Loucy (cell line): ENCODE measurements around the gene TES.
A peak's percentile ranks its signal among the peaks of the same experiment; 100 is the strongest.

Source experiments
- H2AFZ ChIP-seq: fragments of 200-600 bp; sonication (generic); 2 replicates; pipeline ENCODE4 v1.6.0; 2016; ENCODE audit warnings: antibody characterized with exemption, mild to moderate bottlenecking, low read length, moderate library complexity
- H3F3A ChIP-seq: fragments of 200-600 bp; 2 replicates; pipeline ENCODE4 v1.6.0; 2016; ENCODE audit warnings: antibody characterized with exemption, low read depth, mild to moderate bottlenecking
- H3K27me3 ChIP-seq: fragments of 200-600 bp; sonication (generic); 2 replicates; pipeline ENCODE4 v1.6.1; 2014; ENCODE audit warnings: low read length, mild to moderate bottlenecking; ENCODE audit not compliant: insufficient read depth, poor library complexity, severe bottlenecking
- H3K36me3 ChIP-seq: fragments of 200-600 bp; sonication (generic); 2 replicates; pipeline ENCODE4 v1.6.1; 2016; ENCODE audit warnings: low read length; ENCODE audit not compliant: insufficient read depth
- H3K4me1 ChIP-seq: fragments of 200-600 bp; sonication (generic); 2 replicates; pipeline ENCODE4 v1.5.1; 2014; ENCODE audit warnings: low read length, mild to moderate bottlenecking; ENCODE audit not compliant: insufficient read depth, poor library complexity, severe bottlenecking
- H3K4me2 ChIP-seq: fragments of 200-600 bp; sonication (generic); 2 replicates; pipeline ENCODE4 v1.6.0; 2014; ENCODE audit warnings: antibody characterized with exemption, low read length, low read depth, mild to moderate bottlenecking; ENCODE audit not compliant: poor library complexity, severe bottlenecking
- H3K4me3 ChIP-seq: fragments of 200-600 bp; sonication (generic); 2 replicates; pipeline ENCODE4 v1.5.1; 2014; ENCODE audit warnings: low read length, mild to moderate bottlenecking, mixed read lengths; ENCODE audit not compliant: poor library complexity, severe bottlenecking
- H3K79me2 ChIP-seq: fragments of 200-600 bp; sonication (generic); 2 replicates; pipeline ENCODE4 v1.6.1; 2014; ENCODE audit warnings: low read length; ENCODE audit not compliant: insufficient read depth
- H3K9ac ChIP-seq: fragments of 200-600 bp; sonication (generic); 2 replicates; pipeline ENCODE4 v1.6.0; 2014; ENCODE audit warnings: mild to moderate bottlenecking, low read depth, low read length, moderate library complexity; ENCODE audit not compliant: poor library complexity, severe bottlenecking
- H3K9me2 ChIP-seq: fragments of 200-600 bp; sonication (generic); replicated peaks from 2 replicates; pipeline ENCODE4 v1.6.1; 2016; ENCODE audit warnings: low read depth, low read length, mixed read lengths
- H3K9me3 ChIP-seq: fragments of 200-600 bp; sonication (generic); 2 replicates; pipeline ENCODE4 v1.6.1; 2014; ENCODE audit warnings: mild to moderate bottlenecking, antibody characterized with exemption, low read length, low read depth; ENCODE audit not compliant: insufficient read depth
- H4K20me1 ChIP-seq: fragments of 200-600 bp; sonication (generic); 2 replicates; pipeline ENCODE4 v1.6.0; 2014; ENCODE audit warnings: antibody characterized with exemption, low read length, mild to moderate bottlenecking; ENCODE audit not compliant: insufficient read depth, poor library complexity, severe bottlenecking
- CTCF ChIP-seq: fragments of 200-600 bp; sonication (generic); conservative IDR thresholded peaks from 2 replicates; pipeline ENCODE4 v1.5.1; 2014; ENCODE audit warnings: mild to moderate bottlenecking, antibody characterized with exemption, low read length
- EZH2phosphoT487 ChIP-seq: fragments of 200-600 bp; IDR thresholded peaks from 2 replicates; pipeline ENCODE4 v1.6.1; 2018; ENCODE audit warnings: antibody characterized with exemption, mild to moderate bottlenecking, moderate library complexity, borderline replicate concordance

TES gene

GRCh38 chr7:116305485-116306408 lies 95.4 kb downstream of the TES start:
- no peaks in the 10 kb centered on the region for H3K27me3 ChIP-seq
- no peaks in the 10 kb centered on the region for H3K79me2 ChIP-seq
- H3K4me3 ChIP-seq = no peak overlapping the region
- H3K9me2 ChIP-seq = no peaks in the 10 kb centered on the region
- 0 out of 2 replicates have a peak overlapping the region, but pooled peaks have one; percentile 2 for H2AFZ ChIP-seq
- no peaks in the 10 kb centered on the region for H4K20me1 ChIP-seq
- no peak overlapping the region for H3K4me2 ChIP-seq
- H3K9me3 ChIP-seq = no peaks in the 10 kb centered on the region
- no peaks in the 10 kb centered on the region for H3K4me1 ChIP-seq
- H3K9ac ChIP-seq = no peak overlapping the region
- H3F3A ChIP-seq = no peaks in the 10 kb centered on the region
- no peaks in the 10 kb centered on the region for H3K36me3 ChIP-seq
- TF ChIP-seq CTCF (no peak), EZH2phosphoT487 (no peak)

- no peak overlapping the region for H3K4me3 ChIP-seq
- H4K20me1 ChIP-seq = no peaks in the 10 kb centered on the region
- H3K36me3 ChIP-seq = no peaks in the 10 kb centered on the region
- H3K4me1 ChIP-seq = no peaks in the 10 kb centered on the region
- no peaks in the 10 kb centered on the region for H3K27me3 ChIP-seq
- H3K9me3 ChIP-seq = no peaks in the 10 kb centered on the region
- H3K9me2 ChIP-seq = no peaks in the 10 kb centered on the region
- H3F3A ChIP-seq = no peaks in the 10 kb centered on the region
- H3K4me2 ChIP-seq = no peak overlapping the region
- H2AFZ ChIP-seq = 0 out of 2 replicates have a peak overlapping the region, but pooled peaks have one; percentile 2
- H3K79me2 ChIP-seq = no peaks in the 10 kb centered on the region
- no peak overlapping the region for H3K9ac ChIP-seq
- TF ChIP-seq EZH2phosphoT487 = no peak
- no peak for TF ChIP-seq CTCF
Observed at GRCh38 chr7:116306409-116307048, 96.2 kb downstream of the TES start.

- H3K4me1 ChIP-seq = no peaks in the 10 kb centered on the region
- H3K9me3 ChIP-seq = no peaks in the 10 kb centered on the region
- H3K27me3 ChIP-seq = no peaks in the 10 kb centered on the region
- H3K79me2 ChIP-seq = no peaks in the 10 kb centered on the region
- H3K9me2 ChIP-seq = no peaks in the 10 kb centered on the region
- TF ChIP-seq CTCF (no peak), EZH2phosphoT487 (no peak)
- no peaks in the 10 kb centered on the region for H3K36me3 ChIP-seq
- no peaks in the 10 kb centered on the region for H4K20me1 ChIP-seq
- H3K4me2 ChIP-seq = no peak overlapping the region
- no peak overlapping the region for H3K4me3 ChIP-seq
- H3F3A ChIP-seq = no peaks in the 10 kb centered on the region
- H2AFZ ChIP-seq = no peak overlapping the region
- H3K9ac ChIP-seq = no peak overlapping the region
Observed at GRCh38 chr7:116307253-116307652, 96.9 kb downstream of the TES start.
